IMR-90 (cell line): Measurements from ENCODE around the gene CALD1. TPM values are rescaled to one million over a fixed set of nuclear protein-coding genes. Genes with fewer than 3 reads are reported as not detected.

Experiments
- ATAC-seq: fragments of 200-7000 bp; cut with Tn5 transposase; 2 replicates; pipeline ENCODE4 v1.9.1; 2020; ENCODE audit warnings: low read depth, mild to moderate bottlenecking, moderate library complexity
- BruUV-seq: library from RNA; stranded (reverse); fragments of 400-500 nt; replicated peaks from 2 replicates; lab custom pipeline; 2021; lab: Mats Ljungman, UMichigan
- CTCF ChIA-PET: fragments of 300-600 bp; formaldehyde crosslinking; extraction: SDS; loops from one replicate; lab custom pipeline; 2021; ENCODE audit warnings: antibody characterized with exemption; lab: Yijun Ruan, JAX
- POLR2A ChIA-PET: fragments of 300-600 bp; sonication (Branson Sonifier 250); formaldehyde crosslinking; loops from one replicate; lab custom pipeline; 2022; ENCODE audit warnings: antibody characterized with exemption; ENCODE audit not compliant: unreplicated experiment; lab: Charles Lee
- DNase-seq: peaks from one replicate; pipeline ENCODE4 v3.0.0; 2013
- H2AFZ ChIP-seq: replicated peaks from 2 replicates; pipeline ENCODE3; 2013; ENCODE audit warnings: low read length, mild to moderate bottlenecking; ENCODE audit not compliant: poor library complexity
- H2AK5ac ChIP-seq: 2 replicates; pipeline ENCODE4 v1.6.1; 2013; ENCODE audit warnings: low read depth, low read length, inconsistent platforms
- H2AK9ac ChIP-seq: replicated peaks from 2 replicates; pipeline ENCODE3; 2013; ENCODE audit warnings: mild to moderate bottlenecking, low read depth, low read length, moderate library complexity; ENCODE audit not compliant: poor library complexity
- H2BK120ac ChIP-seq: 2 replicates; pipeline ENCODE4 v1.6.1; 2013; ENCODE audit warnings: low read depth, low read length, inconsistent platforms
- H2BK15ac ChIP-seq: 3 replicates; pipeline ENCODE4 v1.6.1; 2013; ENCODE audit warnings: low read depth, low read length, inconsistent platforms
- H2BK20ac ChIP-seq: 2 replicates; pipeline ENCODE4 v1.6.1; 2013; ENCODE audit warnings: low read depth, mild to moderate bottlenecking, inconsistent platforms, low read length, moderate library complexity
- H2BK5ac ChIP-seq: 2 replicates; pipeline ENCODE4 v1.6.1; 2013; ENCODE audit warnings: mild to moderate bottlenecking, low read depth, low read length, inconsistent platforms; ENCODE audit not compliant: poor library complexity, severe bottlenecking
- H3K14ac ChIP-seq: replicated peaks from 2 replicates; pipeline ENCODE4 v1.6.1; 2013; ENCODE audit warnings: low read depth, low read length, inconsistent platforms
- H3K18ac ChIP-seq: 2 replicates; pipeline ENCODE4 v1.6.1; 2013; ENCODE audit warnings: low read depth, low read length, control low read depth
- H3K23ac ChIP-seq: 2 replicates; pipeline ENCODE4 v1.6.1; 2013; ENCODE audit warnings: low read depth, low read length, inconsistent platforms
- H3K27ac ChIP-seq: 2 replicates; pipeline ENCODE4 v1.5.1; 2013; ENCODE audit warnings: mild to moderate bottlenecking, control low read depth, low read length; ENCODE audit not compliant: insufficient read depth
- H3K27me3 ChIP-seq: 2 replicates; pipeline ENCODE4 v1.6.1; 2013; ENCODE audit warnings: low read length; ENCODE audit not compliant: control insufficient read depth, insufficient read depth
- H3K36me3 ChIP-seq: 2 replicates; pipeline ENCODE4 v1.6.1; 2013; ENCODE audit warnings: low read length, mixed read lengths; ENCODE audit not compliant: control insufficient read depth, insufficient read depth
- H3K4ac ChIP-seq: 2 replicates; pipeline ENCODE4 v1.6.1; 2013; ENCODE audit warnings: low read depth, low read length, inconsistent platforms
- H3K4me1 ChIP-seq: 2 replicates; pipeline ENCODE4 v1.6.1; 2013; ENCODE audit warnings: low read length, mixed read lengths; ENCODE audit not compliant: control insufficient read depth, insufficient read depth
- H3K4me2 ChIP-seq: 2 replicates; pipeline ENCODE4 v1.6.1; 2013; ENCODE audit warnings: low read depth, mild to moderate bottlenecking, control low read depth, low read length, moderate library complexity
- H3K4me3 ChIP-seq: 2 replicates; pipeline ENCODE4 v1.5.1; 2013; ENCODE audit warnings: low read depth, mild to moderate bottlenecking, control low read depth, low read length, moderate library complexity; ENCODE audit not compliant: insufficient read depth
- H3K56ac ChIP-seq: 2 replicates; pipeline ENCODE4 v1.6.1; 2013; ENCODE audit warnings: low read length, inconsistent platforms; ENCODE audit not compliant: insufficient read depth; ENCODE audit errors: extremely low read depth
- H3K79me1 ChIP-seq, 2 experiments: 2 replicates each; pipeline ENCODE4 v1.6.1; 2013; ENCODE audit warnings: low read length in 2 of 2, inconsistent platforms in 1 of 2, low read depth in 1 of 2
- H3K9ac ChIP-seq: 2 replicates; pipeline ENCODE4 v1.6.1; 2013; ENCODE audit warnings: low read depth, low read length, control low read depth
- H3K9me1 ChIP-seq: 2 replicates; pipeline ENCODE4 v1.6.1; 2013; ENCODE audit warnings: low read length, inconsistent platforms; ENCODE audit not compliant: insufficient read depth
- H3K9me3 ChIP-seq: 2 replicates; pipeline ENCODE4 v1.6.1; 2013; ENCODE audit warnings: low read length; ENCODE audit not compliant: control insufficient read depth, insufficient read depth
- H4K20me1 ChIP-seq: 2 replicates; pipeline ENCODE4 v1.6.1; 2013; ENCODE audit warnings: low read length, inconsistent platforms; ENCODE audit not compliant: insufficient read depth
- H4K5ac ChIP-seq: 2 replicates; pipeline ENCODE4 v1.6.1; 2013; ENCODE audit warnings: mild to moderate bottlenecking, low read depth, low read length, control low read depth
- H4K8ac ChIP-seq, 2 experiments: 2 replicates each; pipeline ENCODE4 v1.6.1; 2013; ENCODE audit warnings: low read depth in 2 of 2, low read length in 2 of 2, control low read depth in 1 of 2, inconsistent platforms in 1 of 2
- H4K91ac ChIP-seq: 2 replicates; pipeline ENCODE4 v1.6.1; 2013; ENCODE audit warnings: low read depth, low read length, inconsistent platforms; ENCODE audit not compliant: insufficient read depth
- CEBPB ChIP-seq: IDR thresholded peaks from 2 replicates; pipeline ENCODE4 v1.6.1; 2012; ENCODE audit warnings: low read depth, low read length, improper control_type of control experiment
- ELK1 ChIP-seq: fragments of 150-350 bp; IDR thresholded peaks from 2 replicates; pipeline ENCODE4 v1.6.1; 2016; ENCODE audit warnings: low read depth, mild to moderate bottlenecking, low read length, moderate library complexity, borderline replicate concordance
- FOS ChIP-seq: fragments of 150-350 bp; IDR thresholded peaks from 2 replicates; pipeline ENCODE4 v1.6.1; 2016; ENCODE audit warnings: low read depth, low read length
- RCOR1 ChIP-seq: IDR thresholded peaks from 2 replicates; pipeline ENCODE4 v1.6.1; 2012; ENCODE audit warnings: mild to moderate bottlenecking, low read length, improper control_type of control experiment; ENCODE audit not compliant: insufficient replicate concordance
- WGBS, 2 experiments: methylation state at CpG; one replicate each; pipeline versions ENCODE4 v1.1.5 to v1.1.7; 2013; ENCODE audit warnings: missing lambda C conversion rate in 2 of 2; ENCODE audit not compliant: insufficient read length in 1 of 2; ENCODE audit errors: extremely low coverage in 2 of 2; 5-methylcytosine and 5-hydroxymethylcytosine counted together
- dilution Hi-C: fragments of 300-500 bp; cut with HindIII; formaldehyde crosslinking; loops from one replicate; pipeline ENCODE4 v1.14.3; 2018; ENCODE audit warnings: low sequenced_read_pairs; ENCODE audit not compliant: unreplicated experiment
- in situ Hi-C: fragments of 300-500 bp; cut with MboI; formaldehyde crosslinking; loops from 3 replicates; pipeline ENCODE4 v1.14.3; 2019; ENCODE audit warnings: low sequenced_read_pairs, inconsistent platforms, mixed read lengths
- intact Hi-C: fragments of 100-400 bp; cut with micrococcal nuclease; formaldehyde crosslinking; loops from 2 replicates; pipeline ENCODE4 v1.10.0; 2022
- polyA plus RNA-seq, 3 experiments: library from polyadenylated mRNA; depleted of rRNA; stranded (reverse); fragments of >200 nt; gene quantifications; 2 replicates each; pipeline ENCODE4 v1.2.3, GENCODE V29; 2012; ENCODE audit warnings: low replicate concordance in 1 of 3
- total RNA-seq: library from RNA; depleted of rRNA; stranded (reverse); fragments of >200 nt; gene quantifications from 2 replicates; pipeline ENCODE4 v1.2.3, GENCODE V29; 2012

CALD1 gene
- total and polyA plus RNA-seq, 2 of the 4 experiments (the other 2 are of a cell fraction): 375 to 487 TPM

GRCh38 chr7:134828361-134828760, 48.9 kb downstream of the CALD1 start:
- intact Hi-C loops: loop anchor here (2.0 to 5.0 kb wide), 3 partner anchors 50 to 136 kb away; partner anchors contain the start of gene CALD1
- peaks cover 26% of the 10 kb centered on the region for H3K4me1 ChIP-seq
- no peak overlapping the region; the same call in 1 of the 2 replicates for H2BK20ac ChIP-seq
- no peak overlapping the region for H3K4me3 ChIP-seq
- H3K4ac ChIP-seq: peak overlapping the region; percentile 31; the same call in 1 of the 2 replicates
- in situ Hi-C loops: no loop called here
- peak overlapping the region; percentile 33; the same call in 1 of the 2 replicates for H3K4me2 ChIP-seq
- peak overlapping the region; percentile 20; the same call in 1 of the 2 replicates for H3K27ac ChIP-seq
- H4K8ac ChIP-seq: peak overlapping the region in 1 of 2 experiments; percentile 61; a peak in 2 of 4 replicates
- no peak overlapping the region; the same call in 1 of the 2 replicates for H2BK120ac ChIP-seq
- no peak overlapping the region for H3K23ac ChIP-seq
- peaks cover 1% of the 10 kb centered on the region; the same call in 1 of the 2 replicates for H3K36me3 ChIP-seq
- no peak overlapping the region; the same call in 1 of the 2 replicates for H3K9ac ChIP-seq
- H3K14ac ChIP-seq: no peak overlapping the region; the same call in 1 of the 2 replicates
- H4K91ac ChIP-seq: no peak overlapping the region; the same call in 1 of the 2 replicates
- DNase-seq (peak; percentile 51), ATAC-seq (no peak)
- H3K18ac ChIP-seq: peak overlapping the region; percentile 88
- dilution Hi-C loops: no loop called here
- H2BK15ac ChIP-seq: no peak overlapping the region
- H4K5ac ChIP-seq: peak overlapping the region; percentile 82
- H3K56ac ChIP-seq: no peak overlapping the region
- ChIA-PET CTCF (no interaction called here), POLR2A (no interaction called here)
- H3K27me3 ChIP-seq: no peaks in the 10 kb centered on the region
- H4K20me1 ChIP-seq: peaks cover 90% of the 10 kb centered on the region
- H3K79me1 ChIP-seq: peaks cover 8 to 70% of the 10 kb centered on the region in 2 experiments
- H3K9me1 ChIP-seq: peaks cover 15% of the 10 kb centered on the region
- no peak overlapping the region for H2AK9ac ChIP-seq
- WGBS, 2 experiments: no CpG with 5 or more reads among the region's 2 CpGs
- no peaks in the 10 kb centered on the region for H3K9me3 ChIP-seq
- no TSS peak for BruUV-seq
- H2AFZ ChIP-seq: no peak overlapping the region
- peak overlapping the region; percentile 69 for H2BK5ac ChIP-seq
- H2AK5ac ChIP-seq: no peak overlapping the region
- TF ChIP-seq RCOR1: no peak
- no peak for TF ChIP-seq FOS
- no peak for TF ChIP-seq ELK1
- TF ChIP-seq CEBPB: 0 out of 2 replicates have a peak, but pooled peaks have one; percentile 28
